ENCODE results near the gene ERCC1. TPM values are rescaled to one million over a fixed set of nuclear protein-coding genes. Genes with fewer than 3 reads are reported as not detected.

ERCC1 gene
- total and polyA plus RNA-seq, 2 of the 13 experiments (the other 11 are each of a cell fraction or from before 2014, with no cell fraction given): 40.0 to 66.4 TPM

- peak; percentile 74 for TF ChIP-seq ZNF574 (CRISPR knock-in tag; IDR thresholded peaks at IDR 0.05)
- no peak for TF ChIP-seq BRD4 (CRISPR knock-in tag; IDR thresholded peaks at IDR 0.05)
- no peak for TF ChIP-seq ZNF530 (CRISPR knock-in tag; IDR thresholded peaks at IDR 0.05; ENCODE audit: low read depth)
- TF ChIP-seq SIX1 (CRISPR knock-in tag; IDR thresholded peaks at IDR 0.05; ENCODE audit: borderline replicate concordance): no peak
- no peak; the same call in 1 of the 2 replicates for TF ChIP-seq SAFB2 (CRISPR knock-in tag; IDR thresholded peaks at IDR 0.05; ENCODE audit: borderline replicate concordance, low read depth)
- TF ChIP-seq ZNF18 (CRISPR knock-in tag; IDR thresholded peaks at IDR 0.05; ENCODE audit: insufficient replicate concordance): no peak
- no peak for TF ChIP-seq NFE2L1 (CRISPR knock-in tag; IDR thresholded peaks at IDR 0.05; ENCODE audit: borderline replicate concordance)
- TF ChIP-seq MEIS2 (CRISPR knock-in tag; IDR thresholded peaks at IDR 0.05): no peak
- no peak for TF ChIP-seq HNRNPLL (IDR thresholded peaks at IDR 0.05; ENCODE audit: low read depth, low read length, poor library complexity, severe bottlenecking)
- peak; percentile 92 for TF ChIP-seq CHD4 (IDR thresholded peaks at IDR 0.05; ENCODE audit: borderline replicate concordance, low read length)
- TF ChIP-seq IKZF5 (CRISPR knock-in tag; IDR thresholded peaks at IDR 0.05): no peak
- TF ChIP-seq ZNF510 (CRISPR knock-in tag; IDR thresholded peaks at IDR 0.05; ENCODE audit: low read depth): peak; percentile 76; the same call in 1 of the 2 replicates
- TF ChIP-seq RFX3 (CRISPR knock-in tag; IDR thresholded peaks at IDR 0.05): no peak
- TF ChIP-seq, protein P1, sequence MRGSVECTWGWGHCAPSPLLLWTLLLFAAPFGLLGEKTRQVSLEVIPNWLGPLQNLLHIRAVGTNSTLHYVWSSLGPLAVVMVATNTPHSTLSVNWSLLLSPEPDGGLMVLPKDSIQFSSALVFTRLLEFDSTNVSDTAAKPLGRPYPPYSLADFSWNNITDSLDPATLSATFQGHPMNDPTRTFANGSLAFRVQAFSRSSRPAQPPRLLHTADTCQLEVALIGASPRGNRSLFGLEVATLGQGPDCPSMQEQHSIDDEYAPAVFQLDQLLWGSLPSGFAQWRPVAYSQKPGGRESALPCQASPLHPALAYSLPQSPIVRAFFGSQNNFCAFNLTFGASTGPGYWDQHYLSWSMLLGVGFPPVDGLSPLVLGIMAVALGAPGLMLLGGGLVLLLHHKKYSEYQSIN (CRISPR knock-in tag; IDR thresholded peaks at IDR 0.05; ENCODE audit: borderline replicate concordance): no peak
- no peak for TF ChIP-seq ZNF251 (CRISPR knock-in tag; IDR thresholded peaks at IDR 0.05)
- no peak for TF ChIP-seq ZFP41 (CRISPR knock-in tag; IDR thresholded peaks at IDR 0.05; ENCODE audit: borderline replicate concordance)
- TF ChIP-seq, protein P2, sequence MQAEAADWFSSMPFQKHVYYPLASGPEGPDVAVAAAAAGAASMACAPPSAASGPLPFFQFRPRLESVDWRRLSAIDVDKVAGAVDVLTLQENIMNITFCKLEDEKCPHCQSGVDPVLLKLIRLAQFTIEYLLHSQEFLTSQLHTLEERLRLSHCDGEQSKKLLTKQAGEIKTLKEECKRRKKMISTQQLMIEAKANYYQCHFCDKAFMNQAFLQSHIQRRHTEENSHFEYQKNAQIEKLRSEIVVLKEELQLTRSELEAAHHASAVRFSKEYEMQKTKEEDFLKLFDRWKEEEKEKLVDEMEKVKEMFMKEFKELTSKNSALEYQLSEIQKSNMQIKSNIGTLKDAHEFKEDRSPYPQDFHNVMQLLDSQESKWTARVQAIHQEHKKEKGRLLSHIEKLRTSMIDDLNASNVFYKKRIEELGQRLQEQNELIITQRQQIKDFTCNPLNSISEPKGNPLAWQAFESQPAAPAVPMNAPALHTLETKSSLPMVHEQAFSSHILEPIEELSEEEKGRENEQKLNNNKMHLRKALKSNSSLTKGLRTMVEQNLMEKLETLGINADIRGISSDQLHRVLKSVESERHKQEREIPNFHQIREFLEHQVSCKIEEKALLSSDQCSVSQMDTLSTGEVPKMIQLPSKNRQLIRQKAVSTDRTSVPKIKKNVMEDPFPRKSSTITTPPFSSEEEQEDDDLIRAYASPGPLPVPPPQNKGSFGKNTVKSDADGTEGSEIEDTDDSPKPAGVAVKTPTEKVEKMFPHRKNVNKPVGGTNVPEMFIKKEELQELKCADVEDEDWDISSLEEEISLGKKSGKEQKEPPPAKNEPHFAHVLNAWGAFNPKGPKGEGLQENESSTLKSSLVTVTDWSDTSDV (CRISPR knock-in tag; IDR thresholded peaks at IDR 0.05): no peak
- no peak for TF ChIP-seq DNMT3B (CRISPR knock-in tag; conservative IDR thresholded peaks at IDR 0.05)
- TF ChIP-seq GTF3A (CRISPR knock-in tag; conservative IDR thresholded peaks at IDR 0.05): 0 out of 2 replicates have a peak, but pooled peaks have one; percentile 64
These were observed 18.9 kb downstream of the ERCC1 start, which contains the start of gene PPP1R13L (continued) for GRCh38 chr19:45404557-45405434.
